Pons (tissue), 1 donor: Measurements from ENCODE around the gene FAM110A.
"Not testable (repeated sequence)": the region's sequence is repeated elsewhere in the genome, so short reads cannot be mapped to it uniquely, and the experiment has no call there.

Source experiments
- DNase-seq: peaks from one replicate; pipeline ENCODE4 v3.0.0-alpha.2; 2016; ENCODE audit warnings: low spot score

Gene FAM110A

GRCh38 chr20:823574-823902 is 10.0 kb upstream of the FAM110A start:
- no peak for DNase-seq

- no peak for DNase-seq
These were observed 9.0 kb upstream of the FAM110A start for GRCh38 chr20:824490-824889.

- DNase-seq, result no peak
These were observed 8.6 kb upstream of the FAM110A start for GRCh38 chr20:824916-825315.

GRCh38 chr20:825710-826421 is 7.6 kb upstream of the FAM110A start:
- no peak for DNase-seq

GRCh38 chr20:826695-827323 is 6.7 kb upstream of the FAM110A start:
- DNase-seq, result no peak

DNA sequence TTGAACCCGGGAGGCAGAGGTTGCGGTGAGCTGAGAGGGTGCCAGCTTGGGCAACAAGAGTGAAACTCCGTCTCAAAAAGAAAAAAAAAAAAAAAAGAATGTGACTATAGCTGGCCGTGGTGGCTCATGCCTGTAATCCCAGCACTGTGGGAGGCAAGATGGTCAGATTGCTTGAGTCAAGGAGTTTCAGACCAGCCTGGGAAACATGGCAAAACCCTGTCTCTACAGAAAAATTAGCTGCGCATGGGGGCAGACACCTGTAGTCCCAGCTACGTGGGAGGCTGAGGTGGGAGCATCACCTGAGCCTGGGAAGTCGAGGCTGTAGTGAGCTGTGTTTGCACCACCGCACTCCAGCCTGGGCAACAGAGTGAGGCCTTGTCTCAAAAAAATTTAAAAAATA is 5.5 kb upstream of the FAM110A start:
- not testable (repeated sequence) for DNase-seq

DNA sequence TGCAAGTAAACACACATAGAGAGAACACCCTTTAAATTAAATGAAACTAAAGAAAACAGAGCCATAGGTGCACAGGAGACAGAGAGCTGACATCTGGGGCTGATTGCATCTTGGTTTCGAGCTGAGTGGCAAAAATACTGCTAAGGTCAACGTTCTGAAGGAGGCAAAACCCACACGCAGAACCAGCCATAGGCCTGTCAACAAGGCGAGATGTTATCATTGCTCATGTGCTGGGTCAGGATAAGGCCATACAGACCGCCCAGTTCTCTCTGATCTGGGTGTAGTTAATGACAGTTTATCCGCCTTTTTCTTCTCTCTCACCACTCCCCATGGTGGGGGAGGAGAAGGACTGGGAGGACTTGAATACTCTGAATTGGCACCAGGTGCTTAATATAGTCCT is 4.5 kb upstream of the FAM110A start:
- no peak for DNase-seq

GRCh38 chr20:829551-829950 is 4.0 kb upstream of the FAM110A start:
- no peak for DNase-seq

DNA sequence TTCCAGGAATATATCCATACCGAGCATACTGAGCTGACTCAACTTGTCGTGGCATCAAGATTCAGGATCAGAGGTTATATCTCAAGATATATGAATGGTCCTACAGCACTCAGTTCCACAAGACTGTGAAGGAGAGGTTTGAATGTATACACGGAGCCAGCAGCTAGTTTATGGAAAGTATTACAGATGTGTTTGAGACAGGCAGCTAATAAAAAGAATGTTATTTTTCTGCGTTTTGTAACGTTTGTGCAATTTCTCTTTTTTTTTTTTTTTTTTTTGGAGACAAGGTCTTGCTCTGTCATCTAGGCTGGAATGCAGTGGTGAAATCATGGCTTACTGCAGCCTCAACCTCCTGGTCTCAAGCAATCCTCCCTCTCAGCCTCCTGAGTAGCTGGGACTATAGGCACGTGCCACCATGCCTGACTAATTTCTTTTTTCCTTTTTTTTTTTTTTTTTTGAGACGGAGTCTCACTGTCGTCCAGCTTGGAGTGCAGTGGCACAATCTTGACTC is 3.4 kb upstream of the FAM110A start:
- no peak for DNase-seq

GRCh38 chr20:831251-831650 is 2.3 kb upstream of the FAM110A start:
- DNase-seq, result no peak

DNA sequence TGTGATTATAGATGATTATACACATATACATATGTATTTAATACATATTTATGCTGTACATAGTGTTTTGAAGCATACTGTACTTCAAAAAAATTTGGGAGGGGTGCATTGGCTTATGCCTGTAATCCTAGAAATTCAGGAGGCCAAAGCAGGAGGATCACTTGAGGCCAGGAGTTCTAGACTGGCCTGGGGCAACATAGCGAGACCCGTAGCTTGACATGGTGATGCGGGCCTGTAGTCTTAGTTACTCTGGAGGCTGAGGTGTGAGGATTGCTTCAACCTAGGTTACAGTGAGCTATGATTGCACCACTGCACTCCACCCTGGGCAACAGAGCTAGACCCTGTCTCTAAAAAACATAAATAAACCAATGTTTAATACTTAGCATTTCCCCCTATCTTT is 1.6 kb upstream of the FAM110A start:
- DNase-seq, result no peak

GRCh38 chr20:833121-833449 is 430 bp upstream of the FAM110A start:
- DNase-seq, result no peak

DNA sequence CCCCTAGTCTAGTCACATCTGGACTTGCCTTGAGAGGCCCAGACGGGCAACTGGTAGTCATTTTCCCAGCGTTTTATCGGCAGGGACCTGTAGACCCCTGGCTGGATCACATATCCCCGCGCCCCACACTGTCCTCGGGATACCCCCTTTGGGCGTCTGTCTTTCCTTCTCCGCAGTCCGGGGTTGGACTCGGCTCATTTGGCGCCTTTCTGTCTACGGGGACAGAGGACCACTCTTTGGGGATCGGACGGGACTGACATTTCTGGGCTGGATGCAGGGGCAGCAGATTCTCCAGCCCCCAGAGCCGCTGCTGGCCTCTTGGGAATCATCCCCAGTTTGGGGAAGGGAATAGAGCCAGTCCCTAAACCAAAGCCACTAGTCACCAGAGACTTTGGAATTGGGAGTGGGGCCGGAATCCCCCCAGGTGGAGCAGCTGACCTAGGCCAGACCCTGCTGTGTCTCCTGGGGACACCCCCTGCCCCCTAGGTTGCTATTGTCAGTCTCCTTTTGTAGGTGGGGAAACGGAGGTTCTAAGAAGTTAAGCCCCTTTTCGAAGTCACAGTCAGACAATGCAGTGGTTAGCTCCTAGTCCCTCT is 734 bp downstream of the FAM110A start:
- DNase-seq, result no peak

GRCh38 chr20:835608-836045 is 2.1 kb downstream of the FAM110A start:
- no peak for DNase-seq

GRCh38 chr20:836190-836589 is 2.7 kb downstream of the FAM110A start:
- DNase-seq, result no peak

GRCh38 chr20:839015-839414 is 5.5 kb downstream of the FAM110A start:
- DNase-seq, result no peak

GRCh38 chr20:839626-840025 is 6.1 kb downstream of the FAM110A start:
- no peak for DNase-seq

DNA sequence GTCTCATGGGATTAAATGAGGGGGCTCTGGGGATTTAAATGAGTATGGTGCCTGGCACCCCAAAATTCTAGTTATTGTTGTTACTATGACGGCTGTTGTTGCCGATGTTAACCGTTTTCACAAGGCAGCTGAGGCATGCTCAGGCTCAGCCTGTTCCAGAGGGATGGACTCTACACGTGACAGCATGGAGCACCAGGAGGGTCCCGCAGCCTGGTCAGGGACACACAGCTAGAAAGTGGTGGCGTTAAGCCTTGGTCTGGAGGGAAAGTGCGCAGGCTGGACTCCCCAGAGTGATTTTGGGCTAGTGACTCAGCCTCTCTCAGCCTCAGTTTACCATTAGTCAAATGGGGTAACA is 7.0 kb downstream of the FAM110A start:
- no peak for DNase-seq

GRCh38 chr20:840858-841567 is 7.5 kb downstream of the FAM110A start:
- no peak for DNase-seq

DNA sequence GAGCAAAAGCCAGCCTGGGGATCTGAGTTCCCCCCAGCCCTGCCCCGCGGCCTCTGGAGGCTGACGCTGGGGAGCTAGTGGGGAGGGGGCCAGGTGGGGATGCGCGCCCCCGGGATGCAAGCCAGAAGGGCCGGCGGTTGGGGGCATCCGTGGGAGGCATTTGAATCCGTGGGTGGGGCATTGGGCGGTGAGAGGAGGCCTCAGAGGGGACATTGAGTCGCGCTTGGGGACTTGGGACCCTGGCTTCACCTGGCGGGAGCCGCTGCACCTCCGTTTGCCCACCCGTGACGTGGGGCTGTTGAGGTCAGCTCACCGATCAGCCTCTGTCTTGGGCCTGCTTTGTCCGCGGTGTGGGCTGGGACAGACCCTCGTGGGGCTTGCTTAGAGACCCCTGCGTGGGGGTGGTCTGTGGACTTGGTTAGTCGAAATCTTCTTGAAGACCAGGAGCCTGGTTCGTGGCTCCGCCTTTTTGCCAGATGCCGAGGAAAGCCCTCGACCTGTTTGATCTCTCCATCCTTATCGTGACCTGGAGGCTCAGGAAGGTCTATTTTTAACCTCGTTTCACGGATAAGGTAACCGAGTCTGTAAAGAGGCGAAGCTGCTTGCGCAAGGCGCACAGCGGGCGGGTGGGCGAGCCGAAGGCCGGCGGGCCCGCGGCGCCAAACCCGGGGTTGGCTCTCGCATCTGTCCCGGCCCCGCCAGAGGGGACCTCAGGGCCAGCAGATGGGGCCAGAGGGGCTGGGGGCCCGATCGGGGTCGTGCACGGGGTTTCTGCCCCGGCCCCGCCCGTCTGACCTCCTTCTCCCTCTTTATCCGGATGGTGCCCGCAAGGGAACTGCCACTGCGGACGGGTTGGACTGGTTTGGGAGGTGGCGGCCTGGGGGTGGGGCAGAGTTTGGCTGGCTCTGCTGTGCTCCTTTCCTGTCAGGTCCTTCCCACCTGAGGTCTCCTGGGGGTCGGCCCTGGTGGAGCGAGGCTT is 8.3 kb downstream of the FAM110A start:
- no peak for DNase-seq

DNA sequence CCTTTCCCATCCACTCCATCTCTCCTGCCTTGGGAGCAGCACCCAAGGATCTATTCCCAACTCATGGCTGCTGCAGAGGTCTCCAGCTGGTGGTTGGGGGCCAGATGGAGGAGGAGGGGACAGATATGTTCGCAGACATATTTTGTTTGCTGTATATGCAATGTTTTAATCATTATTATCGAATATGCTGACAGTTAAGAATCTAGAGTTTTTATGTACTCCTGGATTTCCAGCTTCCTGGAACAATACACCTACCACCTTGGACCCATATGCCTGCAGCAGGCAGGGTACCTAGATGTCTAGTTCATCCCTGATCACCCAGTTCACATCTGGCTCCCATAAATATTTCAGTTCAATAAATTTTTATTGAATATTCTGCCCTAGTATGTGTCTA is 9.0 kb downstream of the FAM110A start:
- no peak for DNase-seq

DNA sequence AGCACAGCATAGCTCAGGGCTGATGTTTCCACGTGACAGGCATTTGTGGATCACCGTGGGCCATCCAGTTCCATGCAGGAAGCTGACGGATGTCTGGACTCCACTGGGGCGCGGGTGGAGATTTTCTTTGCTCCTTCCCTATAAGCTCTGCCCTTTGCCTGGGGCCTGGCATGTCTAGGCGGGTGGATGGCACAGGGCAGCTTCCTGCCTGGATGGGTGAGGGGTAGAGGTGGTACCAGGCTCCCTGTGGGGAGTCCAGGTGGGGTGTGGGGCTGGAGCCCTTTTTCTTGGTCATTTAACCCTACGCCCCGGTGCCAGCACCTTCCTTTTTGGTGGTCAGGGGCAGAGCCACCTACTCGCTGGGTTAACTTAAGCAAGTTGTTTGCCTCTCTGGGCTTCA is 10.4 kb downstream of the FAM110A start:
- no peak for DNase-seq
